Calu3 (cell line): ENCODE results near the gene USB1. TPM values are rescaled to one million over a fixed set of nuclear protein-coding genes. Genes with fewer than 3 reads are reported as not detected.

Experiments used
- BruUV-seq: library from RNA; stranded (reverse); fragments of 400-500 nt; replicated peaks from 2 replicates; lab custom pipeline; 2021; lab: Mats Ljungman, UMichigan
- CTCF ChIA-PET: fragments of 300-600 bp; sonication (Branson Sonifier 250); formaldehyde crosslinking; loops from one replicate; lab custom pipeline; 2022; ENCODE audit warnings: antibody characterized with exemption; lab: Charles Lee
- DNase-seq: peaks from one replicate; pipeline ENCODE4 v3.0.0; 2022
- H3K27ac Mint-ChIP-seq: one replicate; pipeline ENCODE4 v1.8.0; 2022; ENCODE audit warnings: mixed read lengths; ENCODE audit not compliant: unreplicated experiment
- H3K27me3 Mint-ChIP-seq: one replicate; pipeline ENCODE4 v1.8.0; 2022; ENCODE audit warnings: mixed read lengths; ENCODE audit not compliant: unreplicated experiment
- H3K36me3 Mint-ChIP-seq: one replicate; pipeline ENCODE4 v1.8.0; 2022; ENCODE audit warnings: mild to moderate bottlenecking, moderate library complexity, mixed read lengths; ENCODE audit not compliant: insufficient read depth, unreplicated experiment
- H3K4me1 Mint-ChIP-seq: one replicate; pipeline ENCODE4 v1.8.0; 2022; ENCODE audit warnings: mild to moderate bottlenecking, low read depth, mixed read lengths; ENCODE audit not compliant: unreplicated experiment
- H3K4me3 Mint-ChIP-seq: one replicate; pipeline ENCODE4 v1.8.0; 2022; ENCODE audit warnings: mild to moderate bottlenecking, low read depth, moderate library complexity, mixed read lengths; ENCODE audit not compliant: unreplicated experiment
- H3K9me3 Mint-ChIP-seq: one replicate; pipeline ENCODE4 v1.8.0; 2022; ENCODE audit warnings: low read depth, mixed read lengths; ENCODE audit not compliant: unreplicated experiment
- CTCF ChIP-seq: fragments of 200-600 bp; IDR thresholded peaks from one replicate; pipeline ENCODE4 v1.8.0; 2022; ENCODE audit warnings: antibody characterized with exemption; ENCODE audit not compliant: unreplicated experiment
- intact Hi-C: fragments of 100-400 bp; cut with micrococcal nuclease; formaldehyde crosslinking; loops from one replicate; pipeline ENCODE4 v1.10.0; 2022; ENCODE audit not compliant: unreplicated experiment
- total RNA-seq: library from RNA; stranded (reverse); gene quantifications from 2 replicates; pipeline ENCODE4 v1.2.3, GENCODE V29; 2022

Gene USB1
- total RNA-seq, 1 experiment from 2014 or later: 59.3 TPM

GRCh38 chr16:58026705-58027160, 25.5 kb downstream of the USB1 start:
- intact Hi-C loops: no loop called here
- H3K4me1 Mint-ChIP-seq: peaks cover 76% of the 10 kb centered on the region
- DNase-seq: peak; percentile 51
- no peak for TF ChIP-seq CTCF
- BruUV-seq: no TSS peak
- H3K27me3 Mint-ChIP-seq: no peaks in the 10 kb centered on the region
- CTCF ChIA-PET: interaction anchor here (0.8 to 2.9 kb wide), 3 partner anchors 95 to 102 kb away, joined by 3 to 30 read pairs (median 3); partner anchors contain the start of gene CFAP20
- peak overlapping the region; percentile 56 for H3K27ac Mint-ChIP-seq
- H3K9me3 Mint-ChIP-seq: no peaks in the 10 kb centered on the region
- H3K4me3 Mint-ChIP-seq: peak overlapping the region; percentile 79
- H3K36me3 Mint-ChIP-seq: peaks cover 61% of the 10 kb centered on the region

GRCh38 chr16:58027161-58027915, 26.1 kb downstream of the USB1 start:
- peaks cover 72% of the 10 kb centered on the region for H3K4me1 Mint-ChIP-seq
- DNase-seq: peak; percentile 67
- intact Hi-C loops: no loop called here
- no peaks in the 10 kb centered on the region for H3K27me3 Mint-ChIP-seq
- no TSS peak for BruUV-seq
- peak overlapping the region; percentile 56 for H3K27ac Mint-ChIP-seq
- CTCF ChIA-PET: interaction anchor here (0.6 to 2.9 kb wide), 5 partner anchors 94 to 300 kb away, joined by 3 to 30 read pairs (median 3); partner anchors contain the start of gene CFAP20
- H3K36me3 Mint-ChIP-seq: peaks cover 59% of the 10 kb centered on the region
- H3K4me3 Mint-ChIP-seq: peak overlapping the region; percentile 79
- TF ChIP-seq CTCF: no peak
- no peaks in the 10 kb centered on the region for H3K9me3 Mint-ChIP-seq

GRCh38 chr16:58027916-58028455, 26.8 kb downstream of the USB1 start:
- H3K4me3 Mint-ChIP-seq: peak overlapping the region; percentile 79
- peaks cover 67% of the 10 kb centered on the region for H3K4me1 Mint-ChIP-seq
- no peak for TF ChIP-seq CTCF
- peaks cover 56% of the 10 kb centered on the region for H3K36me3 Mint-ChIP-seq
- no peak for DNase-seq
- no peaks in the 10 kb centered on the region for H3K9me3 Mint-ChIP-seq
- no TSS peak for BruUV-seq
- intact Hi-C loops: no loop called here
- no peaks in the 10 kb centered on the region for H3K27me3 Mint-ChIP-seq
- peak overlapping the region; percentile 36 for H3K27ac Mint-ChIP-seq
- CTCF ChIA-PET: interaction anchor here (0.6 to 2.9 kb wide), 4 partner anchors 94 to 299 kb away, joined by 3 to 30 read pairs (median 4); no protein-coding TSS in a partner anchor

- Mint-ChIP-seq H3K36me3 (peaks cover 56% of the 10 kb centered on the region), H3K4me3 (peak overlapping the region; percentile 36), H3K9me3 (no peaks in the 10 kb centered on the region), H3K27me3 (no peaks in the 10 kb centered on the region), H3K27ac (no peak overlapping the region), H3K4me1 (peaks cover 67% of the 10 kb centered on the region)
- TF ChIP-seq CTCF: no peak
- TSS peak; percentile 17 for BruUV-seq
- CTCF ChIA-PET: interaction anchor here (1.3 kb wide), 1 partner anchor 93 kb away, joined by 7 read pairs; no protein-coding TSS in a partner anchor
- intact Hi-C loops: no loop called here
- no peak for DNase-seq
Observed at GRCh38 chr16:58028541-58029070, 27.4 kb downstream of the USB1 start.
